ENCODE measurements around the gene LEF1. TPM values are rescaled to one million over a fixed set of nuclear protein-coding genes. Genes with fewer than 3 reads are reported as not detected.

Gene LEF1
- total and polyA plus RNA-seq, 9 of the 15 experiments (the other 6 are each of a cell fraction or from before 2014, with no cell fraction given), result 15.1 to 81.1 (median 29.7) TPM

GRCh38 chr4:108157655-108158054 is 11.1 kb downstream of the LEF1 start:
- Histone ChIP-seq H3K9me3 (replicated peaks; ENCODE audit: control insufficient read depth, insufficient read depth, low read depth, low read length) (no peaks in the 10 kb centered on the region), H4K20me1 (replicated peaks; ENCODE audit: control insufficient read depth, insufficient read depth, low read length) (no peaks in the 10 kb centered on the region), H3K36me3 (ENCODE audit: control insufficient read depth, insufficient read depth, low read length) (peaks cover 33% of the 10 kb centered on the region), H3K4me2 (ENCODE audit: insufficient read depth, low read length) (no peak overlapping the region), H3K9ac (ENCODE audit: insufficient read depth in 1 of 2, low read depth in 2 of 2, low read length in 2 of 2) (no peak overlapping the region), H3K79me2 (ENCODE audit: control insufficient read depth, insufficient read depth, low read length) (peaks cover 2% of the 10 kb centered on the region; the same call in 1 of the 3 replicates), H3K9me1 (ENCODE audit: control insufficient read depth, insufficient read depth, low read length) (no peaks in the 10 kb centered on the region), H2AFZ (ENCODE audit: low read depth, low read length) (no peak overlapping the region), H3K27me3 (ENCODE audit: control insufficient read depth in 2 of 2, insufficient read depth in 2 of 2, low read length in 2 of 2) (no peaks in the 10 kb centered on the region), H3K27ac (ENCODE audit: extremely low read depth, low read depth, low read length) (no peak overlapping the region), H3K4me3 (no peak overlapping the region), H3K4me1 (replicated peaks in 1 of 2; ENCODE audit: control insufficient read depth in 2 of 2, insufficient read depth in 2 of 2, low read length in 2 of 2) (no peaks in the 10 kb centered on the region)
- ATAC-seq (no peak; the same call in 1 of the 3 replicates), FAIRE-seq (no peak), DNase-seq (ENCODE audit: extremely low read depth in 1 of 4, low spot score in 3 of 4) (no peak)
- in situ Hi-C loops (cut with MboI) (no loop called here), intact Hi-C loops (cut with micrococcal nuclease) (no loop called here)
- CTCF ChIA-PET (ENCODE audit: low intra/inter-chr PET ratio), result no interaction called here
- POLR2A ChIA-PET, result interaction anchor here (1.6 kb wide), 1 partner anchor 10 kb away, joined by 4 read pairs; the partner anchor contains the start of gene LEF1
- no TSS peak for BruUV-seq (replicated peaks)
- WGBS (ENCODE audit: insufficient coverage, low coverage, missing lambda C conversion rate), result 78% methylated on average over 2 of the region's 2 CpGs
- TF ChIP-seq SMARCA4 (IDR thresholded peaks at IDR 0.05), result no peak
- TF ChIP-seq RREB1 (CRISPR knock-in tag; IDR thresholded peaks at IDR 0.05), result no peak
- no peak for TF ChIP-seq E4F1 (CRISPR knock-in tag; IDR thresholded peaks at IDR 0.05; ENCODE audit: borderline replicate concordance)
- no peak for TF ChIP-seq RBM25 (IDR thresholded peaks at IDR 0.05; ENCODE audit: low read depth, low read length, severe bottlenecking)
- TF ChIP-seq ZFPM2 (CRISPR knock-in tag; IDR thresholded peaks at IDR 0.05), result no peak
- no peak for TF ChIP-seq ZBTB26 (CRISPR knock-in tag; IDR thresholded peaks at IDR 0.05)
- no peak for TF ChIP-seq RAD51 (IDR thresholded peaks at IDR 0.05; ENCODE audit: borderline replicate concordance, low read depth)
- TF ChIP-seq SMARCB1 (IDR thresholded peaks at IDR 0.05; ENCODE audit: insufficient read length, low read depth), result no peak
- TF ChIP-seq U2AF1 (optimal IDR thresholded peaks at IDR 0.05; ENCODE audit: low read depth, low read length), result no peak
- no peak for TF ChIP-seq SIRT6 (IDR thresholded peaks at IDR 0.05; ENCODE audit: low read depth, low read length)
- no peak for TF ChIP-seq ETV6 (IDR thresholded peaks at IDR 0.05; ENCODE audit: borderline replicate concordance in 1 of 2, low read depth in 2 of 2, low read length in 1 of 2)
- TF ChIP-seq ETV6 (CRISPR knock-in tag; IDR thresholded peaks at IDR 0.05; ENCODE audit: borderline replicate concordance), result no peak
- TF ChIP-seq NBN (IDR thresholded peaks at IDR 0.05; ENCODE audit: low read depth), result no peak

Data from K562 (cell line).